HG03378 (cell line): Measurements from ENCODE around the gene PRKN.
"Not testable (repeated sequence)": the region's sequence is repeated elsewhere in the genome, so short reads cannot be mapped to it uniquely, and the experiment has no call there.

ENCODE experiments used
- ATAC-seq: cut with Tn5 transposase; IDR thresholded peaks from one replicate; pipeline ENCODE4 v1.9.1; 2021; ENCODE audit warnings: mild to moderate bottlenecking, moderate library complexity; ENCODE audit not compliant: unreplicated experiment

The PRKN gene

GRCh38 chr6:162679681-162680080 is 47.9 kb downstream of the PRKN start:
- ATAC-seq: no peak

GRCh38 chr6:162678896-162679295 is 48.7 kb downstream of the PRKN start:
- not testable (repeated sequence) for ATAC-seq

GRCh38 chr6:162675503-162675902 is 52.1 kb downstream of the PRKN start:
- ATAC-seq: no peak

GRCh38 chr6:162674452-162674851 is 53.1 kb downstream of the PRKN start:
- ATAC-seq: no peak

- ATAC-seq: no peak
Measured at GRCh38 chr6:162671580-162672165, 55.9 kb downstream of the PRKN start.

GRCh38 chr6:162670345-162670744 is 57.2 kb downstream of the PRKN start:
- ATAC-seq: no peak

GRCh38 chr6:162666246-162666645 is 61.3 kb downstream of the PRKN start:
- no peak for ATAC-seq

- no peak for ATAC-seq
Measured at GRCh38 chr6:162653808-162654207, 73.8 kb downstream of the PRKN start.

- no peak for ATAC-seq
Measured at GRCh38 chr6:162651505-162651904, 76.1 kb downstream of the PRKN start.

- no peak for ATAC-seq
Measured at GRCh38 chr6:162649271-162649670, 78.3 kb downstream of the PRKN start.

GRCh38 chr6:162644153-162644552 is 83.4 kb downstream of the PRKN start:
- ATAC-seq: no peak

- no peak for ATAC-seq
Measured at GRCh38 chr6:162640756-162641155, 86.8 kb downstream of the PRKN start.

- no peak for ATAC-seq
Measured at GRCh38 chr6:162639951-162640350, 87.6 kb downstream of the PRKN start.

- ATAC-seq: no peak
Measured at GRCh38 chr6:162638931-162639574, 88.5 kb downstream of the PRKN start.

GRCh38 chr6:162637317-162637716 is 90.2 kb downstream of the PRKN start:
- no peak for ATAC-seq

GRCh38 chr6:162636167-162636566 is 91.4 kb downstream of the PRKN start:
- ATAC-seq: no peak

- ATAC-seq: no peak
Measured at GRCh38 chr6:162631546-162631945, 96.0 kb downstream of the PRKN start.

- no peak for ATAC-seq
Measured at GRCh38 chr6:162630069-162630468, 97.5 kb downstream of the PRKN start.

GRCh38 chr6:162627825-162628224 is 99.7 kb downstream of the PRKN start:
- no peak for ATAC-seq

GRCh38 chr6:162627362-162627761 is 100.2 kb downstream of the PRKN start:
- no peak for ATAC-seq

- no peak for ATAC-seq
Measured at GRCh38 chr6:162626869-162627268, 100.7 kb downstream of the PRKN start.

- ATAC-seq: no peak
Measured at GRCh38 chr6:162625846-162626540, 101.6 kb downstream of the PRKN start.
